IMR-90 (cell line): Measurements from ENCODE around the gene CAMP. TPM values are rescaled to one million over a fixed set of nuclear protein-coding genes. Genes with fewer than 3 reads are reported as not detected.

Source experiments
- ATAC-seq: fragments of 200-7000 bp; cut with Tn5 transposase; 2 replicates; pipeline ENCODE4 v1.9.1; 2020; ENCODE audit warnings: low read depth, mild to moderate bottlenecking, moderate library complexity
- BruUV-seq: library from RNA; stranded (reverse); fragments of 400-500 nt; replicated peaks from 2 replicates; lab custom pipeline; 2021; lab: Mats Ljungman, UMichigan
- CTCF ChIA-PET: fragments of 300-600 bp; formaldehyde crosslinking; extraction: SDS; loops from one replicate; lab custom pipeline; 2021; ENCODE audit warnings: antibody characterized with exemption; lab: Yijun Ruan, JAX
- POLR2A ChIA-PET: fragments of 300-600 bp; sonication (Branson Sonifier 250); formaldehyde crosslinking; loops from one replicate; lab custom pipeline; 2022; ENCODE audit warnings: antibody characterized with exemption; ENCODE audit not compliant: unreplicated experiment; lab: Charles Lee
- DNase-seq: peaks from one replicate; pipeline ENCODE4 v3.0.0; 2013
- H2AFZ ChIP-seq: replicated peaks from 2 replicates; pipeline ENCODE3; 2013; ENCODE audit warnings: low read length, mild to moderate bottlenecking; ENCODE audit not compliant: poor library complexity
- H2AK5ac ChIP-seq: 2 replicates; pipeline ENCODE4 v1.6.1; 2013; ENCODE audit warnings: low read depth, low read length, inconsistent platforms
- H2AK9ac ChIP-seq: replicated peaks from 2 replicates; pipeline ENCODE3; 2013; ENCODE audit warnings: mild to moderate bottlenecking, low read depth, low read length, moderate library complexity; ENCODE audit not compliant: poor library complexity
- H2BK120ac ChIP-seq: 2 replicates; pipeline ENCODE4 v1.6.1; 2013; ENCODE audit warnings: low read depth, low read length, inconsistent platforms
- H2BK15ac ChIP-seq: 3 replicates; pipeline ENCODE4 v1.6.1; 2013; ENCODE audit warnings: low read depth, low read length, inconsistent platforms
- H2BK20ac ChIP-seq: 2 replicates; pipeline ENCODE4 v1.6.1; 2013; ENCODE audit warnings: low read depth, mild to moderate bottlenecking, inconsistent platforms, low read length, moderate library complexity
- H2BK5ac ChIP-seq: 2 replicates; pipeline ENCODE4 v1.6.1; 2013; ENCODE audit warnings: mild to moderate bottlenecking, low read depth, low read length, inconsistent platforms; ENCODE audit not compliant: poor library complexity, severe bottlenecking
- H3K14ac ChIP-seq: replicated peaks from 2 replicates; pipeline ENCODE4 v1.6.1; 2013; ENCODE audit warnings: low read depth, low read length, inconsistent platforms
- H3K18ac ChIP-seq: 2 replicates; pipeline ENCODE4 v1.6.1; 2013; ENCODE audit warnings: low read depth, low read length, control low read depth
- H3K23ac ChIP-seq: 2 replicates; pipeline ENCODE4 v1.6.1; 2013; ENCODE audit warnings: low read depth, low read length, inconsistent platforms
- H3K27ac ChIP-seq: 2 replicates; pipeline ENCODE4 v1.5.1; 2013; ENCODE audit warnings: mild to moderate bottlenecking, control low read depth, low read length; ENCODE audit not compliant: insufficient read depth
- H3K27me3 ChIP-seq: 2 replicates; pipeline ENCODE4 v1.6.1; 2013; ENCODE audit warnings: low read length; ENCODE audit not compliant: control insufficient read depth, insufficient read depth
- H3K36me3 ChIP-seq: 2 replicates; pipeline ENCODE4 v1.6.1; 2013; ENCODE audit warnings: low read length, mixed read lengths; ENCODE audit not compliant: control insufficient read depth, insufficient read depth
- H3K4ac ChIP-seq: 2 replicates; pipeline ENCODE4 v1.6.1; 2013; ENCODE audit warnings: low read depth, low read length, inconsistent platforms
- H3K4me1 ChIP-seq: 2 replicates; pipeline ENCODE4 v1.6.1; 2013; ENCODE audit warnings: low read length, mixed read lengths; ENCODE audit not compliant: control insufficient read depth, insufficient read depth
- H3K4me2 ChIP-seq: 2 replicates; pipeline ENCODE4 v1.6.1; 2013; ENCODE audit warnings: low read depth, mild to moderate bottlenecking, control low read depth, low read length, moderate library complexity
- H3K4me3 ChIP-seq: 2 replicates; pipeline ENCODE4 v1.5.1; 2013; ENCODE audit warnings: low read depth, mild to moderate bottlenecking, control low read depth, low read length, moderate library complexity; ENCODE audit not compliant: insufficient read depth
- H3K56ac ChIP-seq: 2 replicates; pipeline ENCODE4 v1.6.1; 2013; ENCODE audit warnings: low read length, inconsistent platforms; ENCODE audit not compliant: insufficient read depth; ENCODE audit errors: extremely low read depth
- H3K79me1 ChIP-seq, 2 experiments: 2 replicates each; pipeline ENCODE4 v1.6.1; 2013; ENCODE audit warnings: low read length in 2 of 2, inconsistent platforms in 1 of 2, low read depth in 1 of 2
- H3K9ac ChIP-seq: 2 replicates; pipeline ENCODE4 v1.6.1; 2013; ENCODE audit warnings: low read depth, low read length, control low read depth
- H3K9me1 ChIP-seq: 2 replicates; pipeline ENCODE4 v1.6.1; 2013; ENCODE audit warnings: low read length, inconsistent platforms; ENCODE audit not compliant: insufficient read depth
- H3K9me3 ChIP-seq: 2 replicates; pipeline ENCODE4 v1.6.1; 2013; ENCODE audit warnings: low read length; ENCODE audit not compliant: control insufficient read depth, insufficient read depth
- H4K20me1 ChIP-seq: 2 replicates; pipeline ENCODE4 v1.6.1; 2013; ENCODE audit warnings: low read length, inconsistent platforms; ENCODE audit not compliant: insufficient read depth
- H4K5ac ChIP-seq: 2 replicates; pipeline ENCODE4 v1.6.1; 2013; ENCODE audit warnings: mild to moderate bottlenecking, low read depth, low read length, control low read depth
- H4K8ac ChIP-seq, 2 experiments: 2 replicates each; pipeline ENCODE4 v1.6.1; 2013; ENCODE audit warnings: low read depth in 2 of 2, low read length in 2 of 2, control low read depth in 1 of 2, inconsistent platforms in 1 of 2
- H4K91ac ChIP-seq: 2 replicates; pipeline ENCODE4 v1.6.1; 2013; ENCODE audit warnings: low read depth, low read length, inconsistent platforms; ENCODE audit not compliant: insufficient read depth
- MAFK ChIP-seq: IDR thresholded peaks from 2 replicates; pipeline ENCODE4 v1.6.1; 2012; ENCODE audit warnings: low read depth, low read length, improper control_type of control experiment
- MAZ ChIP-seq: IDR thresholded peaks from 2 replicates; pipeline ENCODE4 v1.6.1; 2012; ENCODE audit warnings: low read depth, mild to moderate bottlenecking, low read length, improper control_type of control experiment, moderate library complexity, borderline replicate concordance
- NFE2L2 ChIP-seq: fragments of 150-350 bp; IDR thresholded peaks from 2 replicates; pipeline ENCODE4 v1.6.1; 2016; ENCODE audit warnings: low read depth, mild to moderate bottlenecking, low read length
- POLR2A ChIP-seq: IDR thresholded peaks from 2 replicates; pipeline ENCODE4 v1.6.1; 2012; ENCODE audit warnings: mild to moderate bottlenecking, low read depth, low read length
- RAD21 ChIP-seq: IDR thresholded peaks from 2 replicates; pipeline ENCODE4 v1.6.1; 2012; ENCODE audit warnings: low read length, improper control_type of control experiment
- WGBS, 2 experiments: methylation state at CpG; one replicate each; pipeline versions ENCODE4 v1.1.5 to v1.1.7; 2013; ENCODE audit warnings: missing lambda C conversion rate in 2 of 2; ENCODE audit not compliant: insufficient read length in 1 of 2; ENCODE audit errors: extremely low coverage in 2 of 2; 5-methylcytosine and 5-hydroxymethylcytosine counted together
- dilution Hi-C: fragments of 300-500 bp; cut with HindIII; formaldehyde crosslinking; loops from one replicate; pipeline ENCODE4 v1.14.3; 2018; ENCODE audit warnings: low sequenced_read_pairs; ENCODE audit not compliant: unreplicated experiment
- in situ Hi-C: fragments of 300-500 bp; cut with MboI; formaldehyde crosslinking; loops from 3 replicates; pipeline ENCODE4 v1.14.3; 2019; ENCODE audit warnings: low sequenced_read_pairs, inconsistent platforms, mixed read lengths
- intact Hi-C: fragments of 100-400 bp; cut with micrococcal nuclease; formaldehyde crosslinking; loops from 2 replicates; pipeline ENCODE4 v1.10.0; 2022
- polyA plus RNA-seq, 3 experiments: library from polyadenylated mRNA; depleted of rRNA; stranded (reverse); fragments of >200 nt; gene quantifications; 2 replicates each; pipeline ENCODE4 v1.2.3, GENCODE V29; 2012; ENCODE audit warnings: low replicate concordance in 1 of 3
- total RNA-seq: library from RNA; depleted of rRNA; stranded (reverse); fragments of >200 nt; gene quantifications from 2 replicates; pipeline ENCODE4 v1.2.3, GENCODE V29; 2012
- TF ChIP-seq, protein P1 (sequence below): fragments of 150-350 bp; IDR thresholded peaks from 2 replicates; pipeline ENCODE4 v1.6.1; 2016; ENCODE audit warnings: low read depth, mild to moderate bottlenecking, low read length, moderate library complexity, borderline replicate concordance
- TF ChIP-seq, protein P2 (sequence below): conservative IDR thresholded peaks from 2 replicates; pipeline ENCODE4 v1.5.1; 2012; ENCODE audit warnings: mild to moderate bottlenecking, low read depth, low read length, improper control_type of control experiment
- TF ChIP-seq, protein P3 (sequence below): fragments of 150-350 bp; IDR thresholded peaks from 2 replicates; pipeline ENCODE4 v1.6.1; 2017; ENCODE audit warnings: mild to moderate bottlenecking, antibody characterized with exemption, low read length, low read depth

Gene CAMP
- total and polyA plus RNA-seq, 2 of the 4 experiments (the other 2 are of a cell fraction), result not detected

DNA sequence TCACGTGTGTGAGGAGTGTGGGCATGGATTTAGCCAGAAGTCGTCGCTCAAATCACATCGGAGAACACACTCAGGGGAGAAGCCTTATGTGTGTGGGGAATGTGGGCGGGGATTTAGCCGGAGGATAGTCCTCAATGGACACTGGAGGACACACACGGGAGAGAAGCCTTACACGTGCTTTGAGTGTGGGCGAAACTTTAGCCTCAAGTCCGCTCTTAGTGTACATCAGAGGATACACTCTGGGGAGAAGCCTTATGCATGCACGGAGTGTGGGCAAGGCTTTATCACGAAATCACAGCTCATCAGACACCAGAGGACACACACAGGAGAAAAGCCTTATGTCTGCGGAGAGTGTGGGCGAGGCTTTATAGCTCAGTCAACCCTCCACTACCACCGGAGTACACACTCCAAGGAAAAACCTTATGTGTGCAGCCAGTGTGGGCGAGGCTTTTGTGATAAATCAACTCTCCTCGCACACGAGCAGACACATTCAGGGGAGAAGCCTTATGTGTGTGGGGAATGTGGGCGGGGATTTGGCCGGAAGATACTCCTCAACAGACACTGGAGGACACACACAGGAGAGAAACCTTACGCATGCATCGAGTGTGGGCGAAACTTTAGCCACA, 45.8 kb downstream of the CAMP start:
- Histone ChIP-seq H3K14ac (no peak overlapping the region), H4K8ac (no peak overlapping the region), H3K9ac (no peak overlapping the region), H3K4me1 (no peaks in the 10 kb centered on the region), H3K23ac (no peak overlapping the region), H3K4me3 (no peak overlapping the region), H2BK5ac (no peak overlapping the region), H2AFZ (no peak overlapping the region), H4K5ac (no peak overlapping the region), H3K9me3 (peaks cover 2% of the 10 kb centered on the region; the same call in 1 of the 2 replicates), H3K18ac (no peak overlapping the region), H2BK120ac (no peak overlapping the region), H2BK20ac (no peak overlapping the region), H2BK15ac (no peak overlapping the region), H4K91ac (no peak overlapping the region), H3K79me1 (no peaks in the 10 kb centered on the region), H3K36me3 (peaks cover 17% of the 10 kb centered on the region), H2AK5ac (no peak overlapping the region), H3K27me3 (no peaks in the 10 kb centered on the region), H3K4me2 (no peak overlapping the region), H3K9me1 (no peaks in the 10 kb centered on the region), H3K27ac (no peak overlapping the region), H3K56ac (no peak overlapping the region), H4K20me1 (no peaks in the 10 kb centered on the region), H3K4ac (no peak overlapping the region), H2AK9ac (no peak overlapping the region)
- dilution Hi-C loops, result no loop called here
- 91% methylated on average over 4 of the region's 23 CpGs; no CpG with 5 or more reads in 1 of the 2 experiments for WGBS, 2 experiments
- CTCF ChIA-PET, result interaction anchor here (3.1 kb wide), 1 partner anchor 168 kb away, joined by 18 read pairs; no protein-coding TSS in a partner anchor
- in situ Hi-C loops, result no loop called here
- no peak for ATAC-seq
- no TSS peak for BruUV-seq
- no peak for TF ChIP-seq MAZ
- TF ChIP-seq, protein P1, sequence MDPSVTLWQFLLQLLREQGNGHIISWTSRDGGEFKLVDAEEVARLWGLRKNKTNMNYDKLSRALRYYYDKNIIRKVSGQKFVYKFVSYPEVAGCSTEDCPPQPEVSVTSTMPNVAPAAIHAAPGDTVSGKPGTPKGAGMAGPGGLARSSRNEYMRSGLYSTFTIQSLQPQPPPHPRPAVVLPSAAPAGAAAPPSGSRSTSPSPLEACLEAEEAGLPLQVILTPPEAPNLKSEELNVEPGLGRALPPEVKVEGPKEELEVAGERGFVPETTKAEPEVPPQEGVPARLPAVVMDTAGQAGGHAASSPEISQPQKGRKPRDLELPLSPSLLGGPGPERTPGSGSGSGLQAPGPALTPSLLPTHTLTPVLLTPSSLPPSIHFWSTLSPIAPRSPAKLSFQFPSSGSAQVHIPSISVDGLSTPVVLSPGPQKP, result no peak
- no peak for TF ChIP-seq POLR2A
- no peak for TF ChIP-seq RAD21
- no peak for TF ChIP-seq MAFK
- TF ChIP-seq, protein P2, sequence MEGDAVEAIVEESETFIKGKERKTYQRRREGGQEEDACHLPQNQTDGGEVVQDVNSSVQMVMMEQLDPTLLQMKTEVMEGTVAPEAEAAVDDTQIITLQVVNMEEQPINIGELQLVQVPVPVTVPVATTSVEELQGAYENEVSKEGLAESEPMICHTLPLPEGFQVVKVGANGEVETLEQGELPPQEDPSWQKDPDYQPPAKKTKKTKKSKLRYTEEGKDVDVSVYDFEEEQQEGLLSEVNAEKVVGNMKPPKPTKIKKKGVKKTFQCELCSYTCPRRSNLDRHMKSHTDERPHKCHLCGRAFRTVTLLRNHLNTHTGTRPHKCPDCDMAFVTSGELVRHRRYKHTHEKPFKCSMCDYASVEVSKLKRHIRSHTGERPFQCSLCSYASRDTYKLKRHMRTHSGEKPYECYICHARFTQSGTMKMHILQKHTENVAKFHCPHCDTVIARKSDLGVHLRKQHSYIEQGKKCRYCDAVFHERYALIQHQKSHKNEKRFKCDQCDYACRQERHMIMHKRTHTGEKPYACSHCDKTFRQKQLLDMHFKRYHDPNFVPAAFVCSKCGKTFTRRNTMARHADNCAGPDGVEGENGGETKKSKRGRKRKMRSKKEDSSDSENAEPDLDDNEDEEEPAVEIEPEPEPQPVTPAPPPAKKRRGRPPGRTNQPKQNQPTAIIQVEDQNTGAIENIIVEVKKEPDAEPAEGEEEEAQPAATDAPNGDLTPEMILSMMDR, result no peak
- TF ChIP-seq, protein P3, sequence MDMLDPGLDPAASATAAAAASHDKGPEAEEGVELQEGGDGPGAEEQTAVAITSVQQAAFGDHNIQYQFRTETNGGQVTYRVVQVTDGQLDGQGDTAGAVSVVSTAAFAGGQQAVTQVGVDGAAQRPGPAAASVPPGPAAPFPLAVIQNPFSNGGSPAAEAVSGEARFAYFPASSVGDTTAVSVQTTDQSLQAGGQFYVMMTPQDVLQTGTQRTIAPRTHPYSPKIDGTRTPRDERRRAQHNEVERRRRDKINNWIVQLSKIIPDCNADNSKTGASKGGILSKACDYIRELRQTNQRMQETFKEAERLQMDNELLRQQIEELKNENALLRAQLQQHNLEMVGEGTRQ, result no peak
- TF ChIP-seq NFE2L2, result no peak
- intact Hi-C loops, result no loop called here
- POLR2A ChIA-PET, result no interaction called here
- DNase-seq, result no peak
